Measurements from ENCODE around the gene BAG5. TPM values are rescaled to one million over a fixed set of nuclear protein-coding genes. Genes with fewer than 3 reads are reported as not detected.

BAG5 gene
- total RNA-seq, 1 experiment from 2014 or later, result 29.2 TPM

DNA sequence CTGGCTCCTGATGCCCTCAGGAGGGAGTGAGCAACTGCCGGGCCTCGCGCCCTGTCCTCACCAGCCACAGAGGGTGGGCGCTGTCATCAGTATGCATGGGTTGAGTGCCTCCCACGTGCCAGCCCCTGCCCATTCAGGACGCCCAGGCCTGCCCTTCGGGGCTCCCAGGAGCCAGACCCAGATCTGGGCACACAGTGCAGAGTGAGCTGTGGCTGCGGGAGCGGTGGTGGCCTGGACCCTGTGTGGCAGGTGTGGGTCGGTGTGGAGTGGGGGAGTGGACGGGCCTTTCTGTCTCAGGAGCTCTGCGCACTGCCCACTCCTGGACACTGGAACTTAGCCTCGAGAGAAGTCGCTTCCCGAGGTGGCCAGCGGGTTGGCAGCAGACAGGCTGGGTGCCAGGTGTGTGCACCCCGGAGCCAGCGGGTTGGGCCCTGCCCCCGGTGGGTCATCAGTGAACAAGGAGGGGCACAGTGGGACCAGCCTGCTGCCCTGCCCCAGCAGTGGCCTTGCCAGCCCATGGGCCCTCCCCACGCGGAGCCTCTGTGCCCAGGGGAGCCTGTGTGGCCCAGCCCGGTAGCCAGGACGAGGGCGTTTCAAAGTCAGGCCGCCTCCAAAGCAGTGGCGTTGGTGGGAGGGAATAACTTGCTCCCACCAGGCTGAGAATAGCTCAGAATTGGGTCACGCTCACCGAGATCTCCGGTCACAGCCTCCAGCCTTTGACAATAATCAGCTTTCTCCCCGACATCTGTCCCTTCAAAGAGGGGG lies 24.0 kb downstream of the BAG5 start (continued):
- TF ChIP-seq ZNF423 (CRISPR knock-in tag; IDR thresholded peaks at IDR 0.05) (no peak), FOXP1 (CRISPR knock-in tag; IDR thresholded peaks at IDR 0.05; ENCODE audit: borderline replicate concordance) (no peak), GTF2I (CRISPR knock-in tag; conservative IDR thresholded peaks at IDR 0.05) (no peak), TP53 (CRISPR knock-in tag; IDR thresholded peaks at IDR 0.05) (no peak), IRF1 (CRISPR knock-in tag; IDR thresholded peaks at IDR 0.05) (no peak), ZSCAN18 (CRISPR knock-in tag; IDR thresholded peaks at IDR 0.05) (no peak)

DNA sequence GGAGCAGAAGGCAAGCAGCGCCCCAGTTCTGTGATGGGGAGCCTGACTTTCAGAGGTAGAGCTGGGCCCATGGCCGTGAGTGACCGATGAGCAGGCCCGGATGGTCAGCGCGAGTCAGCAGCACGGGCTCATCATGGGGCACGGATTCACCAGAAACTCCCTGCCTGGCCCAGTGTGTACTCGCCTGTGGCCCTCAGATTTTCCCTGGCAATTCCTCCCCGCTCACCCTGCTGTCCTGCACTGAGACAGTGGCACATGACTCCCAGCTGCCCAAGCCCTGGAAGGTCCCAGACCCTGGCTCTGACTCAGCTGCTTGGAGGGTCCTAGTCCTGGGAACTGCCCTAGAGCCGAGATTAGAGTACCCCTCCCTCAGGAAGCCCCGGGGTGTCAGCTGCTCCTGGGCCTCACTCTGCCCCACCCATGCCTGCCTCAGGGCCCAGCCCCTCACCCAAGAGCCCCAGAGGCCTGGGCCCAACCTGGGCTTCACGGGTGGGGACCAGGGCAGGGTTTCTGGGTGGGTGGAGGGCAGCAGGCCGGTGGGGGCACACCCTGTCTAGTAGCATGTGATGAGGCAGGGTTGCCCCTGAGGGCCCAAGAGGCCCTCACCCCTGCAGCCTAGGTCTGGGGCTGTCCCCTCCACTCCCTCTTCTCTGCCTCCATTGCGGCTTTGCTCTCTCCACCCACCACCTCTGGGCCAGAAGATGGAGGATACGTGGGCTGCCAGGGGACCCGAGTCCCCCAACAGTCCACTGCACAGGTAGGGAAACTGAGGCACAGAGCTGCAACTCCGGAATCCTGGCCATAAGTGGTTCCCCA lies 25.1 kb downstream of the BAG5 start:
- Mint-ChIP-seq H3K36me3 (no peaks in the 10 kb centered on the region), H3K27me3 (ENCODE audit: low read depth) (peaks cover 11% of the 10 kb centered on the region), H3K4me1 (peaks cover 5% of the 10 kb centered on the region; the same call in 1 of the 2 replicates), H3K9me3 (no peaks in the 10 kb centered on the region), H3K27ac (no peak overlapping the region), H3K4me3 (no peak overlapping the region)
- ATAC-seq, result no peak
- no peak for DNase-seq (ENCODE audit: low spot score)
- CTCF ChIA-PET, result interaction anchor here (1.8 to 21.0 kb wide), 2 partner anchors 9 to 19 kb away, joined by 8 to 455 read pairs; partner anchors contain the start of gene CKB
- POLR2A ChIA-PET, result no interaction called here
- TF ChIP-seq NR3C1 (CRISPR knock-in tag; conservative IDR thresholded peaks at IDR 0.05; ENCODE audit: low read depth), result no peak
- no peak for TF ChIP-seq PRRX2 (CRISPR knock-in tag; IDR thresholded peaks at IDR 0.05)
- no peak for TF ChIP-seq HMGA2 (CRISPR knock-in tag; IDR thresholded peaks at IDR 0.05)
- TF ChIP-seq, protein P1, sequence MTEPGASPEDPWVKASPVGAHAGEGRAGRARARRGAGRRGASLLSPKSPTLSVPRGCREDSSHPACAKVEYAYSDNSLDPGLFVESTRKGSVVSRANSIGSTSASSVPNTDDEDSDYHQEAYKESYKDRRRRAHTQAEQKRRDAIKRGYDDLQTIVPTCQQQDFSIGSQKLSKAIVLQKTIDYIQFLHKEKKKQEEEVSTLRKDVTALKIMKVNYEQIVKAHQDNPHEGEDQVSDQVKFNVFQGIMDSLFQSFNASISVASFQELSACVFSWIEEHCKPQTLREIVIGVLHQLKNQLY (CRISPR knock-in tag; IDR thresholded peaks at IDR 0.05), result no peak
- no peak for TF ChIP-seq GTF2I (CRISPR knock-in tag; conservative IDR thresholded peaks at IDR 0.05)
- no peak for TF ChIP-seq CREM (CRISPR knock-in tag; IDR thresholded peaks at IDR 0.05)
- TF ChIP-seq, protein P2, sequence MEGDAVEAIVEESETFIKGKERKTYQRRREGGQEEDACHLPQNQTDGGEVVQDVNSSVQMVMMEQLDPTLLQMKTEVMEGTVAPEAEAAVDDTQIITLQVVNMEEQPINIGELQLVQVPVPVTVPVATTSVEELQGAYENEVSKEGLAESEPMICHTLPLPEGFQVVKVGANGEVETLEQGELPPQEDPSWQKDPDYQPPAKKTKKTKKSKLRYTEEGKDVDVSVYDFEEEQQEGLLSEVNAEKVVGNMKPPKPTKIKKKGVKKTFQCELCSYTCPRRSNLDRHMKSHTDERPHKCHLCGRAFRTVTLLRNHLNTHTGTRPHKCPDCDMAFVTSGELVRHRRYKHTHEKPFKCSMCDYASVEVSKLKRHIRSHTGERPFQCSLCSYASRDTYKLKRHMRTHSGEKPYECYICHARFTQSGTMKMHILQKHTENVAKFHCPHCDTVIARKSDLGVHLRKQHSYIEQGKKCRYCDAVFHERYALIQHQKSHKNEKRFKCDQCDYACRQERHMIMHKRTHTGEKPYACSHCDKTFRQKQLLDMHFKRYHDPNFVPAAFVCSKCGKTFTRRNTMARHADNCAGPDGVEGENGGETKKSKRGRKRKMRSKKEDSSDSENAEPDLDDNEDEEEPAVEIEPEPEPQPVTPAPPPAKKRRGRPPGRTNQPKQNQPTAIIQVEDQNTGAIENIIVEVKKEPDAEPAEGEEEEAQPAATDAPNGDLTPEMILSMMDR (IDR thresholded peaks at IDR 0.05), result no peak
- TF ChIP-seq SP1 (CRISPR knock-in tag; conservative IDR thresholded peaks at IDR 0.05), result no peak
- TF ChIP-seq GRHL2 (CRISPR knock-in tag; IDR thresholded peaks at IDR 0.05; ENCODE audit: insufficient replicate concordance, severe bottlenecking), result no peak
- TF ChIP-seq, protein P3, sequence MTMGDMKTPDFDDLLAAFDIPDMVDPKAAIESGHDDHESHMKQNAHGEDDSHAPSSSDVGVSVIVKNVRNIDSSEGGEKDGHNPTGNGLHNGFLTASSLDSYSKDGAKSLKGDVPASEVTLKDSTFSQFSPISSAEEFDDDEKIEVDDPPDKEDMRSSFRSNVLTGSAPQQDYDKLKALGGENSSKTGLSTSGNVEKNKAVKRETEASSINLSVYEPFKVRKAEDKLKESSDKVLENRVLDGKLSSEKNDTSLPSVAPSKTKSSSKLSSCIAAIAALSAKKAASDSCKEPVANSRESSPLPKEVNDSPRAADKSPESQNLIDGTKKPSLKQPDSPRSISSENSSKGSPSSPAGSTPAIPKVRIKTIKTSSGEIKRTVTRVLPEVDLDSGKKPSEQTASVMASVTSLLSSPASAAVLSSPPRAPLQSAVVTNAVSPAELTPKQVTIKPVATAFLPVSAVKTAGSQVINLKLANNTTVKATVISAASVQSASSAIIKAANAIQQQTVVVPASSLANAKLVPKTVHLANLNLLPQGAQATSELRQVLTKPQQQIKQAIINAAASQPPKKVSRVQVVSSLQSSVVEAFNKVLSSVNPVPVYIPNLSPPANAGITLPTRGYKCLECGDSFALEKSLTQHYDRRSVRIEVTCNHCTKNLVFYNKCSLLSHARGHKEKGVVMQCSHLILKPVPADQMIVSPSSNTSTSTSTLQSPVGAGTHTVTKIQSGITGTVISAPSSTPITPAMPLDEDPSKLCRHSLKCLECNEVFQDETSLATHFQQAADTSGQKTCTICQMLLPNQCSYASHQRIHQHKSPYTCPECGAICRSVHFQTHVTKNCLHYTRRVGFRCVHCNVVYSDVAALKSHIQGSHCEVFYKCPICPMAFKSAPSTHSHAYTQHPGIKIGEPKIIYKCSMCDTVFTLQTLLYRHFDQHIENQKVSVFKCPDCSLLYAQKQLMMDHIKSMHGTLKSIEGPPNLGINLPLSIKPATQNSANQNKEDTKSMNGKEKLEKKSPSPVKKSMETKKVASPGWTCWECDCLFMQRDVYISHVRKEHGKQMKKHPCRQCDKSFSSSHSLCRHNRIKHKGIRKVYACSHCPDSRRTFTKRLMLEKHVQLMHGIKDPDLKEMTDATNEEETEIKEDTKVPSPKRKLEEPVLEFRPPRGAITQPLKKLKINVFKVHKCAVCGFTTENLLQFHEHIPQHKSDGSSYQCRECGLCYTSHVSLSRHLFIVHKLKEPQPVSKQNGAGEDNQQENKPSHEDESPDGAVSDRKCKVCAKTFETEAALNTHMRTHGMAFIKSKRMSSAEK (CRISPR knock-in tag; IDR thresholded peaks at IDR 0.05; ENCODE audit: borderline replicate concordance), result no peak
- TF ChIP-seq GABPB1 (CRISPR knock-in tag; IDR thresholded peaks at IDR 0.05), result no peak
- TF ChIP-seq, protein P4, sequence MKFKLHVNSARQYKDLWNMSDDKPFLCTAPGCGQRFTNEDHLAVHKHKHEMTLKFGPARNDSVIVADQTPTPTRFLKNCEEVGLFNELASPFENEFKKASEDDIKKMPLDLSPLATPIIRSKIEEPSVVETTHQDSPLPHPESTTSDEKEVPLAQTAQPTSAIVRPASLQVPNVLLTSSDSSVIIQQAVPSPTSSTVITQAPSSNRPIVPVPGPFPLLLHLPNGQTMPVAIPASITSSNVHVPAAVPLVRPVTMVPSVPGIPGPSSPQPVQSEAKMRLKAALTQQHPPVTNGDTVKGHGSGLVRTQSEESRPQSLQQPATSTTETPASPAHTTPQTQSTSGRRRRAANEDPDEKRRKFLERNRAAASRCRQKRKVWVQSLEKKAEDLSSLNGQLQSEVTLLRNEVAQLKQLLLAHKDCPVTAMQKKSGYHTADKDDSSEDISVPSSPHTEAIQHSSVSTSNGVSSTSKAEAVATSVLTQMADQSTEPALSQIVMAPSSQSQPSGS (CRISPR knock-in tag; IDR thresholded peaks at IDR 0.05; ENCODE audit: borderline replicate concordance, low read depth), result no peak
- TF ChIP-seq ESRRA (CRISPR knock-in tag; IDR thresholded peaks at IDR 0.05; ENCODE audit: borderline replicate concordance), result no peak
- TF ChIP-seq ZNF232 (CRISPR knock-in tag; IDR thresholded peaks at IDR 0.05), result no peak
- no peak for TF ChIP-seq TEAD4 (CRISPR knock-in tag; IDR thresholded peaks at IDR 0.05)
- TF ChIP-seq, protein P5, sequence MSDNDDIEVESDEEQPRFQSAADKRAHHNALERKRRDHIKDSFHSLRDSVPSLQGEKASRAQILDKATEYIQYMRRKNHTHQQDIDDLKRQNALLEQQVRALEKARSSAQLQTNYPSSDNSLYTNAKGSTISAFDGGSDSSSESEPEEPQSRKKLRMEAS (CRISPR knock-in tag; IDR thresholded peaks at IDR 0.05), result no peak
- no peak for TF ChIP-seq ZSCAN18 (CRISPR knock-in tag; IDR thresholded peaks at IDR 0.05)

Data from WTC11 (cell line).